AG04450 (cell line): ENCODE results near the gene HTR1E. TPM values are rescaled to one million over a fixed set of nuclear protein-coding genes. Genes with fewer than 3 reads are reported as not detected.
"Not testable (repeated sequence)": the region's sequence is repeated elsewhere in the genome, so short reads cannot be mapped to it uniquely, and the experiment has no call there.

Experiments used
- CTCF ChIA-PET: fragments of 300-600, 350-600 bp; formaldehyde crosslinking; extraction: SDS; loops from one replicate; lab custom pipeline; 2022; ENCODE audit warnings: antibody characterized with exemption, inconsistent platforms; lab: Charles Lee
- POLR2A ChIA-PET: fragments of 350-600 bp; formaldehyde crosslinking; extraction: SDS; loops from one replicate; lab custom pipeline; 2021; ENCODE audit warnings: antibody characterized with exemption, inconsistent platforms; lab: Yijun Ruan, JAX
- DNase-seq: peaks from one replicate; pipeline ENCODE4 v3.0.0-alpha.2; 2011; ENCODE audit warnings: low read depth, low spot score
- H3K27ac ChIP-seq: one replicate; pipeline ENCODE4 v1.5.1; 2012; ENCODE audit warnings: low read depth, low read length, control low read depth
- H3K27me3 ChIP-seq: one replicate; pipeline ENCODE4 v1.6.0; 2012; ENCODE audit warnings: low read length; ENCODE audit not compliant: control insufficient read depth, insufficient read depth
- H3K4me3 ChIP-seq: 2 replicates; pipeline ENCODE4 v1.5.1; 2011; ENCODE audit warnings: mild to moderate bottlenecking, low read depth, low read length, control low read depth
- H3K9me3 ChIP-seq: 2 replicates; pipeline ENCODE4 v1.5.1; 2012; ENCODE audit warnings: low read length; ENCODE audit not compliant: control insufficient read depth, insufficient read depth
- polyA minus RNA-seq: library from RNA; depleted of rRNA, polyadenylated mRNA; stranded (reverse); fragments of >200 nt; gene quantifications from 2 replicates; pipeline ENCODE4 v1.2.3, GENCODE V29; 2011; rRNA and poly(A)+ RNA removed
- polyA plus RNA-seq: library from polyadenylated mRNA; depleted of rRNA; stranded (reverse); fragments of >200 nt; gene quantifications from 2 replicates; pipeline ENCODE4 v1.2.3, GENCODE V29; 2011; rRNA removed
- TF ChIP-seq, protein P1 (sequence below): IDR thresholded peaks from 2 replicates; pipeline ENCODE4 v1.5.1; 2011; ENCODE audit warnings: low read depth, low read length, control low read depth, inconsistent platforms

The HTR1E gene, protein sequence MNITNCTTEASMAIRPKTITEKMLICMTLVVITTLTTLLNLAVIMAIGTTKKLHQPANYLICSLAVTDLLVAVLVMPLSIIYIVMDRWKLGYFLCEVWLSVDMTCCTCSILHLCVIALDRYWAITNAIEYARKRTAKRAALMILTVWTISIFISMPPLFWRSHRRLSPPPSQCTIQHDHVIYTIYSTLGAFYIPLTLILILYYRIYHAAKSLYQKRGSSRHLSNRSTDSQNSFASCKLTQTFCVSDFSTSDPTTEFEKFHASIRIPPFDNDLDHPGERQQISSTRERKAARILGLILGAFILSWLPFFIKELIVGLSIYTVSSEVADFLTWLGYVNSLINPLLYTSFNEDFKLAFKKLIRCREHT
- polyA plus RNA-seq (not detected in 2 replicates), polyA minus RNA-seq (not detected in 2 replicates)

DNA sequence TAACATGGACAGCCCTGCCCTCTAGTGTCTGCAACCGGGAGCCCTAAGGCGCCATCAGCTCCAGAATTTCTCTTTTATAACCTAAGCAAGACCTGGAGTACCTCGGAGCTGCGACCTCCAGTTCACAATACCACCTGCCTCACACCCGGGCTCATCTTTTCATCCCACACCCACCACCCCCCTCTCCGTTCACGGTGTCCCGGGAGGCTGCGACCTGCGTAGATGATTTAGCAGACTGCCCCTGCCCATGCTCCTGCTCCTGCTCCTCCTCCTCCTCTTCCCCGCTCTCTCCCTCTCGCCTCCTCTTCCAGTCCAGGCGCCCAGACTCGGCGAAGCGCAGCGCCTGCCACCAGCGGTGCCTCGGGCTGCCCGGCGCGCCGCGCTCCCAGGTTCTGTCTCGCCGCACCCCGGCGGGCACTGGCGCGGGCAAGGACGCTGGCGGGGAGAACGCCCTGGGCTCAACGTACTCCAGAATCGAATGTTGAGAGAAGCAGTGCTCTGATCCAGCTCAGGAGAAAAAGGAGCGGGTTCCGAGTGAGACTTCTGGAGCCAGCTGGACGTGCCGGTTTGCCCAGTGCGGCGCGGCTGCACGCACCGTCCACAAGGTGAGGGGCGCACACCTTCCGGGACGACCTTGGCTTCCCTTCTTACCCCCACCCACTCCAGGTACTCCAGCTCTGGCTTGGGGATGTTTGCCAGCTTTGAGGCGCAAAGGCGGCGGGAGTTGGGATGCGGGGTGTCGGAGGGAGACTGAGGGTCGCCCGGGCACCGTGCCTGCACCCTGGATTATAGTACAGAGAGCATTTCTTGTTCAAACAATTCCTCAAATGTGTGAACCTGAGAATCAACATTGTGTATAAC is at the start of gene HTR1E:
HTR1E (plus strand) TSS at position 310 of the 861 bp plus-strand sequence. CDS start 77,807 bp downstream, outside the sequence.
- ChIA-PET POLR2A (no interaction called here), CTCF (interaction anchor here (1.4 kb wide), 2 partner anchors 14 to 1181 kb away, joined by 3 read pairs; no protein-coding TSS in a partner anchor)
- Histone ChIP-seq H3K4me3 (peak within 1 kb of the TSS; percentile 10; the same call in 1 of the 2 replicates), H3K27me3 (peaks cover 7% of the 10 kb centered on the region), H3K27ac (no peak within 1 kb of the TSS), H3K9me3 (no peaks in the 10 kb centered on the region)
- DNase-seq = no peak
- TF ChIP-seq, protein P1, sequence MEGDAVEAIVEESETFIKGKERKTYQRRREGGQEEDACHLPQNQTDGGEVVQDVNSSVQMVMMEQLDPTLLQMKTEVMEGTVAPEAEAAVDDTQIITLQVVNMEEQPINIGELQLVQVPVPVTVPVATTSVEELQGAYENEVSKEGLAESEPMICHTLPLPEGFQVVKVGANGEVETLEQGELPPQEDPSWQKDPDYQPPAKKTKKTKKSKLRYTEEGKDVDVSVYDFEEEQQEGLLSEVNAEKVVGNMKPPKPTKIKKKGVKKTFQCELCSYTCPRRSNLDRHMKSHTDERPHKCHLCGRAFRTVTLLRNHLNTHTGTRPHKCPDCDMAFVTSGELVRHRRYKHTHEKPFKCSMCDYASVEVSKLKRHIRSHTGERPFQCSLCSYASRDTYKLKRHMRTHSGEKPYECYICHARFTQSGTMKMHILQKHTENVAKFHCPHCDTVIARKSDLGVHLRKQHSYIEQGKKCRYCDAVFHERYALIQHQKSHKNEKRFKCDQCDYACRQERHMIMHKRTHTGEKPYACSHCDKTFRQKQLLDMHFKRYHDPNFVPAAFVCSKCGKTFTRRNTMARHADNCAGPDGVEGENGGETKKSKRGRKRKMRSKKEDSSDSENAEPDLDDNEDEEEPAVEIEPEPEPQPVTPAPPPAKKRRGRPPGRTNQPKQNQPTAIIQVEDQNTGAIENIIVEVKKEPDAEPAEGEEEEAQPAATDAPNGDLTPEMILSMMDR = peak; percentile 51

DNA sequence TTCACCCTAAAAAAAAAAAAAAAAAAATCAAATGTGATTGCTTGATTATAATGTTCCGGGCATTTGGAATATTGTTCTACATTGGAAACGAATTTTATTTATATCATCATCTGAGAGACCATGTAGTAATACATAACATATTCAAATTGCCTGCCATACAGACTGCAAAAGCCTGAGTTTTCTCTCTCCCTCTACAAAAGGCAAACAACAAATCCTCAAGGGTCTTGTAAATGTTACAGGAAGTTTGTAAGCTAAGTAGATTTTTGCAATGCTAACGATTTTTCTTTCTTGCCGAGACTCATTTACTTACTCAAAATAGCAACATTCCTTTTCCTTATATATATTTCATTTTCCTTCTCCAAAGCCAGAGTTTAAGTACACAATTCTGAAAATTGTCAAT is 49.0 kb upstream of the HTR1E start:
- Histone ChIP-seq H3K9me3 (peaks cover 9% of the 10 kb centered on the region; the same call in 1 of the 2 replicates), H3K27me3 (no peaks in the 10 kb centered on the region), H3K4me3 (no peak overlapping the region), H3K27ac (no peak overlapping the region)
- TF ChIP-seq, protein P1 = no peak
- DNase-seq = no peak
- ChIA-PET POLR2A (no interaction called here), CTCF (no interaction called here)

DNA sequence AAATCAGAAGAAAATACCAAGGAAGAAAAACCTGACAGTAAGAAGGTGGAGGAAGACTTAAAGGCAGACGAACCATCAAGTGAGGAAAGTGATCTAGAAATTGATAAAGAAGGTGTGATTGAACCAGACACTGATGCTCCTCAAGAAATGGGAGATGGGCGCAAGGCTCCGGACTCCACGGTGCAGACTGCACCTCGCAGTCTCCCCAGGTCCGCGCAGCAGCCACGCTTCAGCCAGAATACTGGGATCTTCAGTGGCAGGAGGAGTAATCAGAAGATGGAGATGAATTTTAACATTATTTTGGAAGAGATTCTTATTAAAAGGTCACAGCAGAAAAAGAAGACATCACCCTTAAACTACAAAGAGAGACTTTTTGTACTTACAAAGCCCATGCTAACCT is 40.1 kb upstream of the HTR1E start:
- DNase-seq, CTCF ChIA-PET, POLR2A ChIA-PET, H3K9me3 ChIP-seq, H3K4me3 ChIP-seq, H3K27me3 ChIP-seq, H3K27ac ChIP-seq: not testable (repeated sequence)

DNA sequence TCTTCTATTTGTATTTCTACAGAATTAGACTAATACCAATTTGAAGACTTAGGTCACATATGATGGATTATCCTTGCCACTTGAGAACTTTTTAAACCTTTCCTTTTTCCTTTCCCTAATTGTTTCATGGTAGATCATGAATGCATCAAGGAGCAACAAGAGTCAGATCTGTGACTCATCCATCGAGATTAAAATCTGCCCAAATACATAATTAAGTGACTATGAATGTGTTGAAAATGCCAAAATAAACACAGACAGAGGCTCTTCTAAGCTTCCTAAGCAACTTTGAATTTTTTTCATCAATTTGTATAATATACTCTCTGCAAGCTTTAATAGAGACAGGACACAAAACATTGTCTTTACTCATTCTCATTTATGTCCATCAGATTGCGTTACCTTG is 23.5 kb upstream of the HTR1E start:
- CTCF ChIA-PET = no interaction called here
- POLR2A ChIA-PET = no interaction called here
- TF ChIP-seq, protein P1 = no peak
- no peaks in the 10 kb centered on the region for H3K27me3 ChIP-seq
- DNase-seq = no peak
- H3K27ac ChIP-seq = no peak overlapping the region
- H3K9me3 ChIP-seq = no peaks in the 10 kb centered on the region
- H3K4me3 ChIP-seq = no peak overlapping the region

DNA sequence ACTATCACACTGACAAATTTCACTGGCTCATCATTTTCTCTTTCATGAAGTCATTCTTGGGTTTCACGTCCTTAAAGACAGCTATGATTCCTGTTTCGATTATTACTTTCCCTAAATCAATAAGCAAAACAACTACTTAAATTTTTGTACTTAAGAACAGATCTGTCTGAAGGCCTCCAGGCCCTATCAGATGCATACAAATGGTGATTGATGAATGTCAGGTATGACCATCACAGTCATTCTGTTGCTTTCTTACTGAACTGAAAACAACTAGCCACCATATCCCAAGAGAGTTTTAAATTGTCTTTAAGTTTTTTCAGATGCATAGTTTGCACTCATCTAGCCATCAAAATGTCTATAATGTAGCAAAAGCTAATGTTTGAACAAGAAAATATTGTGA is 20.9 kb upstream of the HTR1E start:
- Histone ChIP-seq H3K9me3 (no peaks in the 10 kb centered on the region), H3K27ac (no peak overlapping the region), H3K27me3 (no peaks in the 10 kb centered on the region), H3K4me3 (no peak overlapping the region)
- CTCF ChIA-PET = no interaction called here
- no peak for DNase-seq
- TF ChIP-seq, protein P1 = no peak
- POLR2A ChIA-PET = no interaction called here

DNA sequence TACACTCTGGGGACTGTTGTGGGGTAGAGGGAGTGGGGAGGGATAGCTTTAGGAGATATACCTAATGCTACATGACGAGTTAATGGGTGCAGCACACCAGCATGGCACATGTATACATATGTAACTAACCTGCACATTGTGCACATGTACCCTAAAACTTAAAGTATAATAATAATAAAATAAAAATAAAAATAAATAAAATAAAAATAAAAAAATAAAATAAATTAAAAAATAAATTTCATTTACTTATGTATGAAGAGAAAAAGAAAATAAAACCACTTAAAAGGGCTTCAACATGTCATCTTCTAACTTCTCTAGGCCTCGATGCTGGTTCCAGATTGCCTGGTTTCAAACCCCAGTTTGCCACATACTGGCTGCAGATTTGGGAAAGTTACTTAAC is 10.2 kb upstream of the HTR1E start:
- H3K27me3 ChIP-seq, H3K27ac ChIP-seq, H3K9me3 ChIP-seq, H3K4me3 ChIP-seq, POLR2A ChIA-PET, CTCF ChIA-PET, DNase-seq: not testable (repeated sequence)

DNA sequence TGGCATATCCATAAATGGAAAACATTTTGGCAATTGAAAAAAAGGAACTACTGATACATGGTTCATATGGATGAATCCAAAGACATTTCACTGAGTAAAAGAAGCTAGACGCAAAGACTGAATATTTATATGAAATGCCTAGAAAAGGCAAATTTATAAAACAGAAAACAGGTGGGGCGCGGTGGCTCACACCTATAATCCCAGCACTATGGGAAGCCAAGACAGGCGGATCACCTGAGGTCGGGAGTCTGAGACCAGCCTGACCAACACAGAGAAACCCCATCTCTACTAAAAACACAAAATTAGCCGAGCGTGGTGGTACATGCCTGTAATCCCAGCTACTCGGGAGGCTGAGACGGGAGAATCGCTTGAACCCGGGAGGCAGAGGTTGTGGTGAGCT is 9.5 kb upstream of the HTR1E start:
- DNase-seq = not testable (repeated sequence)

More for the DNA sequence above, 9.5 kb upstream of the HTR1E start:
- H3K4me3 ChIP-seq, H3K9me3 ChIP-seq, CTCF ChIA-PET, H3K27me3 ChIP-seq, POLR2A ChIA-PET, H3K27ac ChIP-seq: not testable (repeated sequence)
